ENCODE data around the gene PIK3CB. TPM values are rescaled to one million over a fixed set of nuclear protein-coding genes. Genes with fewer than 3 reads are reported as not detected.
A peak's percentile ranks its signal among the peaks of the same experiment; 100 is the strongest.

Gene PIK3CB
- total and polyA plus RNA-seq, 11 donors: 6.9 to 38.1 (median 29.4) TPM

GRCh38 chr3:138692152-138692551 is 142.6 kb downstream of the PIK3CB start:
- ATAC-seq (no peak), DNase-seq (no peak)
- H3K27me3 ChIP-seq: no peaks in the 10 kb centered on the region
- H3K9me3 ChIP-seq: no peaks in the 10 kb centered on the region
- 87 to 95% (median 93%) methylated on average over 3 of the region's 3 CpGs for WGBS, 4 donors
- TF ChIP-seq POLR2A (IDR thresholded peaks at IDR 0.05) (no peak), CTCF (IDR thresholded peaks at IDR 0.05) (no peak)
- H3K36me3 ChIP-seq: peaks cover 0 to 67% (median 26%) of the 10 kb centered on the region in 9 donors
- H3K4me1 ChIP-seq: peaks cover 0 to 8% (median 0%) of the 10 kb centered on the region in 12 donors
- intact Hi-C loops (cut with DNase I): loop anchor here in 1 of 10 donors (10.0 kb wide), 1 partner anchor 97 kb away; the partner anchor contains the start of gene CEP70
- H3K4me3 ChIP-seq: no peak overlapping the region
- no peak overlapping the region for H3K27ac ChIP-seq

- intact Hi-C loops (cut with DNase I): loop anchor here in 1 of 10 donors (10.0 kb wide), 1 partner anchor 97 kb away; the partner anchor contains the start of gene CEP70
- 60 to 95% (median 92%) methylated on average over 1 of the region's 1 CpG for WGBS, 4 donors
- ATAC-seq (no peak), DNase-seq (no peak)
- Histone ChIP-seq H3K4me3 (no peak overlapping the region), H3K9me3 (no peaks in the 10 kb centered on the region), H3K27me3 (no peaks in the 10 kb centered on the region), H3K4me1 (peaks cover 0 to 3% (median 0%) of the 10 kb centered on the region in 12 donors), H3K27ac (no peak overlapping the region), H3K36me3 (peaks cover 0 to 68% (median 33%) of the 10 kb centered on the region in 9 donors)
- TF ChIP-seq POLR2A (IDR thresholded peaks at IDR 0.05) (no peak), CTCF (IDR thresholded peaks at IDR 0.05) (no peak)
Measured at GRCh38 chr3:138691351-138691750, 143.4 kb downstream of the PIK3CB start.

- Histone ChIP-seq H3K27ac (no peak overlapping the region), H3K4me1 (peaks cover 0 to 2% (median 0%) of the 10 kb centered on the region in 12 donors), H3K36me3 (peaks cover 0 to 79% (median 39%) of the 10 kb centered on the region in 9 donors), H3K9me3 (no peaks in the 10 kb centered on the region), H3K27me3 (no peaks in the 10 kb centered on the region), H3K4me3 (no peak overlapping the region)
- DNase-seq (no peak), ATAC-seq (no peak)
- TF ChIP-seq CTCF (IDR thresholded peaks at IDR 0.05) (no peak), POLR2A (IDR thresholded peaks at IDR 0.05) (no peak)
- intact Hi-C loops (cut with DNase I): loop anchor here in 1 of 10 donors (10.0 kb wide), 1 partner anchor 95 kb away; the partner anchor contains the start of gene CEP70
Measured at GRCh38 chr3:138690036-138690435, 144.7 kb downstream of the PIK3CB start.

- intact Hi-C loops (cut with DNase I): loop anchor here in 3 of 10 donors (10.0 kb wide), 1 partner anchor 94 kb away; the partner anchor contains the start of gene CEP70 (in 3 of the 3)
- TF ChIP-seq POLR2A (IDR thresholded peaks at IDR 0.05): no peak
- TF ChIP-seq CTCF (IDR thresholded peaks at IDR 0.05): peak in 3 of 12 donors; percentile 9 to 37 (median 23)
- H3K4me3 ChIP-seq: no peak overlapping the region
- H3K9me3 ChIP-seq: no peaks in the 10 kb centered on the region
- WGBS, 4 donors: 53 to 62% (median 59%) methylated on average over 5 of the region's 5 CpGs
- peaks cover 0 to 81% (median 29%) of the 10 kb centered on the region in 9 donors for H3K36me3 ChIP-seq
- ATAC-seq (peak in 1 of 4 donors; percentile 16), DNase-seq (no peak)
- peaks cover 0 to 2% (median 0%) of the 10 kb centered on the region in 12 donors for H3K4me1 ChIP-seq
- no peaks in the 10 kb centered on the region for H3K27me3 ChIP-seq
- H3K27ac ChIP-seq: no peak overlapping the region
Measured at GRCh38 chr3:138688871-138689299, 145.8 kb downstream of the PIK3CB start.

All from heart left ventricle (tissue), 16 donors.